Measurements from ENCODE around the gene VAPA.

- TF ChIP-seq CTCF (IDR thresholded peaks at IDR 0.05) (no peak), ZFX (IDR thresholded peaks at IDR 0.05; ENCODE audit: borderline replicate concordance) (no peak)
Observed at GRCh38 chr18:9914334-9914583, 443 bp downstream of the VAPA start.

All from 22Rv1 (cell line).